Lung microvascular endothelial cell (primary cell): ENCODE data around the gene MEMO1. TPM values are rescaled to one million over a fixed set of nuclear protein-coding genes. Genes with fewer than 3 reads are reported as not detected.
"Not testable (repeated sequence)": the region's sequence is repeated elsewhere in the genome, so short reads cannot be mapped to it uniquely, and the experiment has no call there.

Experiments
- DNase-seq, 2 donors: peaks; one replicate each; pipeline versions ENCODE4 v3.0.0 to v3.0.0-alpha.2; 2010; ENCODE audit warnings: low read depth in 2 of 2
- total RNA-seq: library from RNA; depleted of rRNA; stranded (reverse); fragments of >200 nt; gene quantifications from 2 replicates; pipeline ENCODE4 v1.2.1, GENCODE V29; 2014

The MEMO1 gene
- 29.4 and 30.6 TPM in 2 replicates for total RNA-seq

- DNase-seq, result peak; percentile 96
Observed at GRCh38 chr2:32010670-32011484, at the start of gene MEMO1. TSS of gene MEMO1 (minus strand) at chr2:32011008. CDS start at chr2:32010247, 761 bp downstream.

DNA sequence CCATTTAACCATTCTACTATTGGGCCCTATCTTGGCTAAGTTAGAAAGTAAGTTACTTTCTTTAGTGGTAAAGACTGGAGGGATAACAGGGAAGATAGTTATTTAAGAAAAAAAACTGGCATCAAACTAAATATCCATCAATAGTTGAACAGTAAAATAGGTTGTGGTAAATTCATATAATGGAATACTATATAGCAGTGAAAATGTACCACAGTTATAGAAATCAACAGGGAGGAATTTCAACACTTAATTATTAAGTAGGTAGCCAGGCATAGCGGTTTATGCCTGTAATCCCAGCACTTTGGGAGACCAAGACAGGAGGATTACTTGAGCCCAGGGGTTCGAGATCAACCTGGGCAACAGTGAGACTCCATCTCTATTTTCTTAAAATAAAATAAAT is 49.5 kb upstream of the MEMO1 start:
- DNase-seq, result no peak

GRCh38 chr2:32058130-32058529 is 47.3 kb upstream of the MEMO1 start:
- DNase-seq, result no peak

- DNase-seq, result not testable (repeated sequence)
Observed at GRCh38 chr2:32054583-32054982, 43.8 kb upstream of the MEMO1 start.

DNA sequence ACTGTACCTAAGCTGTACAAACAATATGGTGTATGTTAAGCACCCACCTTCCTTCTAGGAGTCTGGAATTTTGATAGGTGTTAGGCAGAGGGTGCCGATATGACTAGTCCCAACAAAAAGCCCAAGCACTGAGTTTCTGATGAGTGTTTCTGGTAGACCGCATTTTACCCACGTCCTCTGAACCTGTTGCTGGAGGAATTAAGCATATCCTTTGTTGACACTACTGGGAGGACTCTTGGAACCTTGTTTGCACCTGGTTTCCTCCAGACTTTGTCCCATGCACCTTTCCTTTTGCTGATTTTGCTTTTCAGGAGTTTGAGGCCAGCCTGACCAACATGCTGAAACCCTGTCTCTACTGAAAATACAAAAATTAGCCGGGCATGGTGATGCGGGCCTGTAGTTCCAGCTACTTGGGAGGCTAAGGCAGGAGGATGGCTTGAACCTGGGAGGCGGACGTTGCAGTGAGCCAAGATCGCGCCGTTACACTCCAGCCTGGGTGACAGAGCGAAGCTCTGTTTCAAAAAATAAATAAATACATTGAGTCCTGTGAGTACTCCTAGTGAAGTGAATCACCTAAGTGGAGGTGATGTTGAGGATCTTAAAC is 41.1 kb upstream of the MEMO1 start:
- DNase-seq, result no peak

DNA sequence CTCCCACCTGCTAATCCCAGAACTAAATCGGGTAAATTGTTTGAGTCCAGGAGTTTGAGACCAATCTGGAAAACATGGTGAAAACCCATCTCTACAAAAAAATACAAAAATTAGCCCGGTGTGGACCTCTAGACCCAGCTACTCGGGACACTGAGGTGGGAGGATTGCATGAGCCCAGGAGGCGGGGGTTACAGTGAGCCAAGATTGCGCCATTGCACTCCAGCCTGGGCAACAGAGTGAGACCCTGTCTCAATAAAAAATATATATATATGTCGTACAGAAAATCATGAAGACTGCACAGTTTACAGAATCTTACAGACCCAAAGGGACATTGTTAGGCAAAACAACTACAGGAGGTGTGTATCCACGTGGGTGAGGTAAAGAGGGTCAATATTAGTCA is 32.8 kb upstream of the MEMO1 start:
- DNase-seq, result no peak

GRCh38 chr2:32039447-32040219 is 28.8 kb upstream of the MEMO1 start, which contains the start of gene DPY30:
TSS of gene DPY30 (minus strand) at chr2:32039805. CDS start at chr2:32039456, 349 bp downstream.
- DNase-seq, result peak; percentile 93 to 97

DNA sequence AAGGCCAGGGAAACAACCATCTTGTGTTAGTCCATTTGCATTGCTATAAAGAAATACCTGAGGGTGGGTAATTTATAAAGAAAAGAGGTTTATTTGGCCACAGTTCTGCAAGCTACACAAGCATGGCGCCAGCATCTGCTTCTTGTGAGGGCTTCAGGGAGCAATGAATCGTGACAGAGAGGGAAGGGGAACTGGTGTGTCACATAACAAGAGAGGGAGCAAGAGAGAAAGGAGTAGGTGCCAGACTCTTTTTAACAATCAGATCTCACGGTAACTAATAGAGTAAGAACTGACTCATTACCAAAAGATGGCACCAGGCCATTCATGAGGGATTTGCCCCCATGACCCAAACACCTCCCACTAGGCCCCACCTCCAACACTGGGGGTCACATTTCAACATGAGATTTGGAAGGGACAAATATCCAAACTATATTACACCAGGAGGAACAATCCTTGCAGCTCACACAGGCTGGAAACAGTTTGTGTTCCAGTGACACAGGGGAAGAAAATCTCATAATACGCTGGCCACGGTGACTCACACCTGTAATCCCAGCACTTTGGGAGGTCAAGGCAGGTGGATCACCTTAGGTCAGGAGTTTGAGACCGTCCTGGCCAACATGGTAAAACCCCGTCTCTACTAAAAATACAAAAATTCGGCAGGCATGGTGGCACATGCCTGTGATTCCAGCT is 23.5 kb upstream of the MEMO1 start:
- DNase-seq, result not testable (repeated sequence)

- DNase-seq, result not testable (repeated sequence)
Observed at GRCh38 chr2:32018789-32019482, 8.1 kb upstream of the MEMO1 start.

GRCh38 chr2:32012872-32013271 is 2.1 kb upstream of the MEMO1 start:
- DNase-seq, result no peak

DNA sequence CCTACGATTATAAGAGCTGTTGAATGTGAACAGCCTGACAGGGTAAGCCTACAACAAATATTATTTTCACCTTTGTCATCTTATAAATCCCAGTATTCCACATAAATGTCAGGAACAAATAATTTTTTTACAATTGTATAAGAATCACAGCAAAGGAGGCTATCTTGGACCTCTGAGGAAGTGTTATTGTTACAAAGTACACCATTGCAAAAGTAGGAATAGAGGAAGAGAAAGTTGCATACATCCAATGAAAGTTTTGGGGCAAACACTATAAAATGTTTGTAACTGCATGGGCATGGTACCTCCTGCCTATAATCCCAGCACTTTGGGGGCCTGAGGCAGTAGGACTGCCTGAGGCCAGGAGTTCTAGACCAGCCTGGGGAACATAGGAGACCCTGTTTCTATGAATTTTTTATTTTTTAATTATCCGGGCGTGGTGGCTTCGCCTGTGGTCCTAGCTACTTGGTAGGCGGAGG is 715 bp upstream of the MEMO1 start:
- DNase-seq, result no peak

- peak in 1 of 2 donors; percentile 56 for DNase-seq
Observed at GRCh38 chr2:32010280-32010669, 533 bp downstream of the MEMO1 start.

GRCh38 chr2:32009516-32010256 is 1.1 kb downstream of the MEMO1 start:
- peak; percentile 34 to 45 for DNase-seq

DNA sequence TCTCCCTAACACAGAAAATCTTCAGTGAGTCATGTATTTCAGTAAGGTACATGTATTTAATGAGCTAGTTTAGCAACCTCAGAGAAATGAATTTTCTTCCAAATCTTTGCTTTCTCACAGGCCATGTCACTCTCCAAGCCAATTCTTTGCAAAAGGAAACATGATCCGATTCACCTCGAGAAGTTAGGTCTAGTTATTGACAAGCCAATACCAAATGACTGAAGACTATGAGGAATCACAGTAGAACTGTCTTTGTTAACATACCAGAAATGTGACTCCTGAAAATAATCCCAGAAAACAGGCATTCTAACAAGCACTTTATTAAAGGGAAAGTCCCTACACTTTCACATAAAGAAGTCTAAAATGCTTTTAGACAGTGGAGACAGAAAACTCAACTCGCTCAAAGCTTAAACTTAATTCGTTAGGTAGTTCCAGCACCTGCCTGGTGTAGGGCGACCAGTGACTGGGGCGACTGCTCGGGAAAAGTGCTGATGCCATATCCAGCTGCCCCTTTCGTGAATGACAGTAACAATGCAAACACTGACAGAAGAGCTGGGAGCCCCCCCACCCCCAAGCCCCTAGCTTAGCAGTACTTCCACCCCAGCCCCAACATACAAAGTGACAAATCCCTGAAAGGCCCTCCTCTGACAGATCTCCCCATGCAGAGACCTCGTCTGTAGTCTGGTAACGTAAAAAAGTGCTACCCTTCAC is 1.8 kb downstream of the MEMO1 start:
- peak; percentile 36 to 41 for DNase-seq

DNA sequence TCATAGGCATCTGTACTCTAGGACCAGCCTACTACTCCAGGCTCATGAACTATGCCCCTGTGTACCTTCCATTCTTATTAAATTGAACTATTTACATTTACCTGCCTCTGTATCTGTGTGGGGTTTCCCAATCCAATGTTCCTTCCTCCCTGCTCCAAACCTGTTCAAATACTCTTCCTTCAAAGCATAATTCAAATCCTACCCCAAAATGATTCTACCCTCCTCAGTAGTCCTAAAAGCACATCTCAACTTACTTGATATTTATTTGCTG is 3.8 kb downstream of the MEMO1 start:
- DNase-seq, result no peak

DNA sequence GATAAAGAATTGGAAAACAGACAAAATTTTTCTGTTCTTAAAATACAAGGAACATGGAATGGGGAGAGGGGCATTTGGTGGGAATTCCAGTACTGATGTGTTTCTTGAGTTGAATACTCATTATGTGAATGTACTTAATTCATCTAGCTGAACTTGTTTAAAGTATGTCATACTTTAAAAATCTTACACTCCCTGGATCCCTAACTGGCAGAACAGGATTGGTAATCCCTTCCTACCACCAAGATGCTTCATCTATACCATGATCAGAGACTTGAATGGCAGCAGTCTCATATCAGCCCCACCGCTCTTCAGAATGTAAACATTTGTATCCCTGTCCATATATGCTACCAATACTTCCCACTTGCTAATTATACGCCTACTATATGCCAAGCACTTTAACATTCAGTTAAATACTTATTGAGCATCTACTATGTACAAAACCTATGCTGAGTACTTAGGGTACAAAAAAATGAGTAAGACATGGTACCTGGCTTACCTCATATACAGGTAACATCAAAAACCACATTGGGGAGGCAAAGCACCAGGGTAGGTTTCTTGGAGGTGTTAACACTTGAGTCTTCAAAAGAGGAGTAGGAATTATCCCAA is 5.3 kb downstream of the MEMO1 start:
- no peak for DNase-seq

- no peak for DNase-seq
Observed at GRCh38 chr2:32003791-32004190, 7.0 kb downstream of the MEMO1 start.

DNA sequence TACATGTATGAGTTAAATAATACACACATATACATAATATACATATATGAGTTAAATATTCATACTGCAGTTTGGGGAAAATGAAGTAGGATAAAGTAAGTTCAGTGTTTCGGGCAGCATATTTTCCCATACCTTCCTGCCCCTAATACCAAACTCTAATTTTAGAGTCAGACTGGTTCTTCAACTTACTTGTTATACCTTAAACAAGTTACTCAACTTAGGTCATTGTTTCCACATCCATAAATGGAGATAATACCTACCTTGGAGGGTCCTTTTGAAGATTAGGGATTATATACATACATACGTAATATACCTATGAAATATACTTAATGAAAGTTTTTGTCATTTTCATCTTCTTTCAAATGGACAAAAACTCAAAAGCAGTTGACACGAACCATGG is 8.4 kb downstream of the MEMO1 start:
- no peak for DNase-seq

GRCh38 chr2:31999438-31999837 is 11.4 kb downstream of the MEMO1 start:
- DNase-seq, result no peak
